ENCODE data around the gene CDCP2. TPM values are rescaled to one million over a fixed set of nuclear protein-coding genes. Genes with fewer than 3 reads are reported as not detected.

Gene CDCP2
- total and polyA plus RNA-seq, 2 of the 8 experiments (the other 6 are each of a cell fraction or from before 2014, with no cell fraction given): not detected

DNA sequence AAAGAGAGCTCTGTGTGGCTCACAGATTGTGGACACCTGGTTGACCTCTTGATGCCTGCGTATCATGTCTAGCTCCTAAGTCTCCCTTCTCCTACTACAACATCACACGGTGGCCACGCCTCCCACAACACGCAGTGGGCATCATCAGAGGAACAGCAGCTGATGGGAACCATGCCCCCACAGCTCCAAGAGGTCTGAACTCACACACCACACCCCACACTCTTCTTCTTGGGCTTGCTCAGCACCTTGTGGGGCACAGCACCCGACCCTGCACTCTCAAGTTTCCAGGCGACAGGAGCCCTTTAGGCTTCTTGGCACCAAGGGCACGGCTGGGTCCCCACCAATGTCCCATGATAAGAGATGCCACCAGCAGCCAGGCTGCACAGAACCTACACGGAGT is 18.8 kb upstream of the CDCP2 start:
- Histone ChIP-seq H3K23ac (ENCODE audit: insufficient read length) (no peak overlapping the region), H2BK20ac (ENCODE audit: low read length) (no peak overlapping the region)
- WGBS, 2 experiments (ENCODE audit: extremely low coverage in 1 of 2, insufficient coverage in 1 of 2, insufficient read length in 1 of 2, insufficient replicate concordance in 2 of 2, low coverage in 1 of 2, low lambda C conversion rate in 2 of 2, missing lambda C conversion rate in 1 of 2): 88% methylated on average over 8 of the region's 8 CpGs; no CpG with 5 or more reads in 1 of the 2 experiments
- TF ChIP-seq ATF3 (IDR thresholded peaks at IDR 0.05; ENCODE audit: insufficient read depth, low read depth, low read length) (no peak), EGR1 (IDR thresholded peaks at IDR 0.05; ENCODE audit: borderline replicate concordance, low read depth, low read length) (no peak), KDM5A (IDR thresholded peaks at IDR 0.05; ENCODE audit: low read length) (no peak), SP4 (IDR thresholded peaks at IDR 0.05; ENCODE audit: low read length) (no peak), TAF1 (IDR thresholded peaks at IDR 0.05; ENCODE audit: low read depth, low read length) (no peak), RFX5 (IDR thresholded peaks at IDR 0.05; ENCODE audit: borderline replicate concordance, low read depth, low read length) (no peak), GABPA (IDR thresholded peaks at IDR 0.05; ENCODE audit: borderline replicate concordance, insufficient read depth, low read length) (no peak), KDM1A (IDR thresholded peaks at IDR 0.05; ENCODE audit: borderline replicate concordance, low read length) (no peak), TEAD4 (IDR thresholded peaks at IDR 0.05; ENCODE audit: low read depth, low read length) (no peak), EP300 (IDR thresholded peaks at IDR 0.05; ENCODE audit: borderline replicate concordance in 1 of 2, low read depth in 2 of 2, low read length in 2 of 2) (no peak), FOSL1 (IDR thresholded peaks at IDR 0.05; ENCODE audit: insufficient read depth, low read depth, low read length) (no peak), POLR2AphosphoS5 (IDR thresholded peaks at IDR 0.05; ENCODE audit: low read depth, low read length) (no peak), CBX5 (IDR thresholded peaks at IDR 0.05; ENCODE audit: low read depth, low read length) (no peak), SRF (IDR thresholded peaks at IDR 0.05; ENCODE audit: low read depth, low read length) (no peak)

More for the DNA sequence above, 18.8 kb upstream of the CDCP2 start:
- no peak overlapping the region for H4K5ac ChIP-seq (ENCODE audit: insufficient read length, low read depth, low read length)
- H4K8ac ChIP-seq (ENCODE audit: extremely low read depth, insufficient read depth, low read length): no peak overlapping the region
- no peaks in the 10 kb centered on the region for H3K9me3 ChIP-seq (ENCODE audit: insufficient read depth in 2 of 2, low read depth in 1 of 2, low read length in 1 of 2)
- H3K9ac ChIP-seq (replicated peaks in 1 of 4; ENCODE audit: extremely low read depth in 1 of 4, low read depth in 3 of 4, low read length in 3 of 4): no peak overlapping the region
- DNase-seq (ENCODE audit: low read depth in 1 of 2, low spot score in 2 of 2) (no peak), FAIRE-seq (no peak)
- no peaks in the 10 kb centered on the region for H3K36me3 ChIP-seq (ENCODE audit: control insufficient read depth in 2 of 4, insufficient read depth in 4 of 4, low read length in 3 of 4)
- H3K4me2 ChIP-seq (ENCODE audit: insufficient read depth in 1 of 2, low read depth in 2 of 2, low read length in 2 of 2): no peak overlapping the region
- ChIA-PET CTCF (ENCODE audit: partially characterized antibody) (interaction anchor here (1.1 to 2.3 kb wide), 3 partner anchors 9 to 10 kb away, joined by 5 to 9 read pairs (median 7); no protein-coding TSS in a partner anchor), POLR2A (ENCODE audit: partially characterized antibody) (interaction anchor here (0.7 to 1.4 kb wide), 4 partner anchors 15 to 848 kb away, joined by 3 to 4 read pairs (median 3); no protein-coding TSS in a partner anchor)
- H2AFZ ChIP-seq (ENCODE audit: low read length): no peak overlapping the region
- no peaks in the 10 kb centered on the region for H3K23me2 ChIP-seq (ENCODE audit: low read depth, low read length)
- H3K79me1 ChIP-seq (ENCODE audit: low read depth, low read length): no peaks in the 10 kb centered on the region
- H3K27ac ChIP-seq (ENCODE audit: low read depth, low read length): no peak overlapping the region
- H3K27me3 ChIP-seq (replicated peaks in 1 of 4; ENCODE audit: control insufficient read depth in 3 of 4, extremely low read depth in 1 of 4, insufficient read depth in 3 of 4, low read length in 3 of 4): no peaks in the 10 kb centered on the region
- no peak overlapping the region for H2BK12ac ChIP-seq (ENCODE audit: low read depth, low read length)
- no peak overlapping the region for H3K14ac ChIP-seq (ENCODE audit: insufficient read length)
- H2AK5ac ChIP-seq (ENCODE audit: low read depth, low read length): no peak overlapping the region
- no peak overlapping the region for H4K91ac ChIP-seq (replicated peaks; ENCODE audit: insufficient read length, low read length)
- H3K56ac ChIP-seq (replicated peaks; ENCODE audit: insufficient read length, low read depth, low read length): no peak overlapping the region
- H3K18ac ChIP-seq (ENCODE audit: extremely low read depth, low read length): no peak overlapping the region
- no peak overlapping the region for H2BK120ac ChIP-seq (replicated peaks; ENCODE audit: low read depth, low read length)
- no peak overlapping the region for H3K4ac ChIP-seq (replicated peaks; ENCODE audit: insufficient read length, low read depth, low read length)
- H3K4me1 ChIP-seq (replicated peaks in 1 of 4; ENCODE audit: control insufficient read depth in 3 of 4, insufficient read depth in 4 of 4, low read length in 3 of 4): peaks cover 0 to 7% (median 0%) of the 10 kb centered on the region in 4 experiments; a peak in 1 of 7 replicates
- no peak overlapping the region; the same call in 1 of the 2 replicates for H2BK5ac ChIP-seq (ENCODE audit: low read depth, low read length)
- H2BK15ac ChIP-seq (ENCODE audit: low read length): no peak overlapping the region
- H3K4me3 ChIP-seq (ENCODE audit: extremely low read depth in 1 of 4, insufficient read depth in 2 of 4, low read depth in 3 of 4, low read length in 4 of 4): no peak overlapping the region
- H4K20me1 ChIP-seq (replicated peaks in 1 of 2; ENCODE audit: control insufficient read depth in 1 of 2, insufficient read depth in 2 of 2, low read length in 2 of 2): no peaks in the 10 kb centered on the region
- H3K79me2 ChIP-seq (ENCODE audit: control insufficient read depth in 1 of 2, insufficient read depth in 2 of 2, low read length in 2 of 2): no peaks in the 10 kb centered on the region

Data from H1 (cell line).